Measurements from ENCODE around the gene REPIN1. TPM values are rescaled to one million over a fixed set of nuclear protein-coding genes. Genes with fewer than 3 reads are reported as not detected.

REPIN1 gene
- total and polyA plus RNA-seq, 9 of the 15 experiments (the other 6 are each of a cell fraction or from before 2014, with no cell fraction given) = 8.1 to 283 (median 94.3) TPM

GRCh38 chr7:150379441-150380379 lies 11.1 kb downstream of the REPIN1 start (continued):
- TF ChIP-seq CHD7 (IDR thresholded peaks at IDR 0.05; ENCODE audit: low read depth, low read length) (no peak), CUX1 (CRISPR knock-in tag; IDR thresholded peaks at IDR 0.05) (no peak), SMARCC2 (IDR thresholded peaks at IDR 0.05; ENCODE audit: low read depth) (no peak), RB1 (IDR thresholded peaks at IDR 0.05; ENCODE audit: low read depth) (0 out of 2 replicates have a peak, but pooled peaks have one; percentile 11), EHMT2 (IDR thresholded peaks at IDR 0.05) (no peak), KAT8 (IDR thresholded peaks at IDR 0.05; ENCODE audit: low read depth) (no peak), RBM34 (IDR thresholded peaks at IDR 0.05; ENCODE audit: borderline replicate concordance, insufficient read depth, low read length) (no peak), TAF9B (IDR thresholded peaks at IDR 0.05; ENCODE audit: partially characterized antibody) (no peak), ZEB2 (IDR thresholded peaks at IDR 0.05) (peak; percentile 41; the same call in 1 of the 2 replicates)

All from K562 (cell line).